HG02870 (cell line): Measurements from ENCODE around the gene PSMG4.

Experiments
- ATAC-seq: cut with Tn5 transposase; IDR thresholded peaks from one replicate; pipeline ENCODE4 v1.9.1; 2021; ENCODE audit warnings: mild to moderate bottlenecking, moderate library complexity; ENCODE audit not compliant: unreplicated experiment

PSMG4 gene

DNA sequence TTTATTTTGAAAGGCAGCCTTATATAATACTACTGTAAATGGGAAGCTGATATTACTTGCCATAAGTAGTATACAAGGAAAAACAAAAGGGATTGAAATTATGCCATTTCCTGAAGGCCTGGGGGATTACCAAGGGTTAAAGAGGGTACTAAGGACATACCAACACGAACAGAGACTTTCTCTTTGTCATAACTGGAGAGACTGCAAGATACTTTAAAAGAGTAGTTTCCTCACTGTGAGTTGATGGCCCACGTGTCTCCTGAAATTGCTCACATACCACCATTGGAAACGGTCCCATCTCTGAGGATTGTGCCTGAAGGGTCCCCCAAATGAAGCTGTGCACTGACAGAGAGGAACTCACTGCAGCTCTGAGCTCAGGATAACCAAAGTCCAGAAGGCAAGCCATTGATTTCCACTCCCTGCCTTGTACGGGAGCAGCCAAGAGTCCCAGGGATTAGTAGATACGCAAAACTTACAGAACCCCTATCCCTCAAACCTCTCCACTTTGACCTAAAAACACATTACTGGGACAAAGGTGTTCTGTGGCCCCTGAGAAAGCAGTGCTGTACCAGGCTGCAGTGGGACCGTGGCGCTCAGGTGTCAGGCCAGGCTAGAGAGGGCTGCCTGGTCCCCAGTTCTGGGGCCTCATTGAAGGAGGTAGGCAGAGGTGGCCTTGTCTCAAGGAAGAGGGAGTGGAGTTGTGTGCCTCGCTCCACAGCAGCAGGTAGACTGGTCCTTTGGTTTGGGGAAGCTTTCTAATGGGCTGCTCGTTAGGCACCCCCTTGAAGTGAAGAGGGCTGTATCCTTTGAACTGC, 15.2 kb downstream of the PSMG4 start:
- no peak for ATAC-seq

DNA sequence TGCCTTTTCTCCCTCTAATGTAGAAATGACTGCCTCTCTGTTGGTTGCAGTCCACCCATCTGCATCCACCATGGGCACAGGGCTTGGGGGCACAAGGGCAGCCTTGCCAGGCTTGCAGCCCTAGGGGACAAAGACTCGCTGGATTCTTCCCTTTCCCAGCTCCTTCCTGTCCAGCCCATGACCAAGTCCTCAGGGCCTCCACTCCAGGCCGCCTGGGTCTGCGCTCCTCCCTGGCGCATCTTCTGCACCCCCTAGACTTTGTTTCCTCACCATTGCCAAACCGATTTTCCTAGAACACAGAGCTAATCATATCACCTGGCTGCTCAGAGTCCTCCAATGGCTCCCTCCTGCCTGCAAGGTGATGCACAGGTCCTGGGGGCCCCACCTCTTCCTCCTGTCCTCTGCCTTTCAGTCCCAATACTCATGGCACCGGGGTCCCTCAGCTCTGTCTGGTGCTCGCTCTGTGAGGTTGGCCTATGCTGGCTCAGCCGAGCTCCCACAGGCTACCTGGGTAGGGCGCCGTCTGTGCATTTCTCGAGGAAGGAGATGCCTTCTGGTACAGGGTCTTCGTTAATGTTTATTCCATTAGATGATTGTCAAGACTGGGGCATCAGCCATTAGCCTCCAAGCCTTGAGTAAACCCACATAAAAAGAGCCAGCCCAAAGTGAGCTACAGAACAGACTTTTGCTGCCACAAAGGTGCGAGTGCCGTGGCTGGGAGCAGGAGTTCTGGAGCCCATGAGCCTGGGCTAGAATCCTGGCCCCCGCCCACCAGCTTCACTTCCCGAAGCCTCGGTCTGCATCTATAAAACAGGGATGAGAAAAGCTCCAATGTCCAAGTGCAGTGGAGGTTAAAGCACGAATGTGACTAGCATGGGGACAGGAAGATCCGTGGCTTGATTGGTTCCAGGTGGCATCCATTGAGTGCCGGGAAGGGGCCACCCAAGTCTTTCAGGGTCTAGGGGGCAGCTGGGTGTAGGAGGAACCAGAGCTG, 17.7 kb downstream of the PSMG4 start:
- no peak for ATAC-seq

GRCh38 chr6:3277251-3277650, 18.5 kb downstream of the PSMG4 start:
- no peak for ATAC-seq

DNA sequence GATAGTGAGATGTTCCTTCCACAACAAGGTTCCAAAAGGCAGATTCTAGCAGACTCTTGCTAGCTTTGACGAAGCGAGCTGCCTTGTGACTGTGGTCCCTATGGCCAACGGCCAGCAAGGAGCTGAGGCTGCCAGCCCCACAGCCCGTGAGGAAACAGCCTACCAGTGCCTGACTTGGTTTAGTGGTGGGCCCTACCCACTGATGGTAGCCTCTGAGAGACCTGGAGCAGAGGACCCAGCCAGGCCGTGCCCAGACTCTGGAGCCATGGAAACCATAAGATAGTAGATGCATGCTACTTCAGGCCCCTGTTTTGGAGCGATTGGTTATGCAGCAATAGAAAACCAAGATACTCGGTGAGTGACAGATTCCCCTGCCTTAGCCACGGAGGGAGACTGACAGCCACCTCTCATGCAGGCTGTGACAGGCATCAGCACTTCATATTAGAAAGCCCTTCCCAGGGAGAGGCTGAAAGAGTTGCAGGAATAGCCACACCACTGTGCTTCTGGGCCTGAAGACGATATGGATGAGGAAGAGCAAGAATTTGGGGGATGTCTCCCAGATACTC, 19.2 kb downstream of the PSMG4 start:
- ATAC-seq = no peak

GRCh38 chr6:3278691-3279090, 19.9 kb downstream of the PSMG4 start:
- ATAC-seq = no peak

DNA sequence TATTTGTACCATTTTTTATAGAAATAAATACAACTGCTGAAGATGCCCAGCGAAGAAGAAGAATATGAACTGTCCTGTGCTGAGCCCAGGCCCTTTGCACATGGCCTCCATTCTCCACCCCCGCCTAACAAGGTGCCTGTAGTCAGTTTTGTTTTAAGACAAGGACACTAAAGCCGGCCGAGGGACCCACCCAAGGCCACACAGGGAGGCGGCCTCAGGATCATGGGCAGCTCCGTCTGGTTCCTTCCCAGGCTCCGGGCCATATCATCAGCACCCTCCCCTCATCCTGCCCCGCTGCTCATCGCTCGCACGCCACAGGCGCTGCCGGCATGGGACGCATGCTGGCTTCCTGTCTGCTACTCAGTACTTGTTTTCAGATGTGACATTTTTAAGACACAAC, 21.3 kb downstream of the PSMG4 start:
- ATAC-seq = no peak

GRCh38 chr6:3280866-3281465, 22.2 kb downstream of the PSMG4 start:
- no peak for ATAC-seq

GRCh38 chr6:3281631-3282475, 23.1 kb downstream of the PSMG4 start:
- ATAC-seq = no peak

DNA sequence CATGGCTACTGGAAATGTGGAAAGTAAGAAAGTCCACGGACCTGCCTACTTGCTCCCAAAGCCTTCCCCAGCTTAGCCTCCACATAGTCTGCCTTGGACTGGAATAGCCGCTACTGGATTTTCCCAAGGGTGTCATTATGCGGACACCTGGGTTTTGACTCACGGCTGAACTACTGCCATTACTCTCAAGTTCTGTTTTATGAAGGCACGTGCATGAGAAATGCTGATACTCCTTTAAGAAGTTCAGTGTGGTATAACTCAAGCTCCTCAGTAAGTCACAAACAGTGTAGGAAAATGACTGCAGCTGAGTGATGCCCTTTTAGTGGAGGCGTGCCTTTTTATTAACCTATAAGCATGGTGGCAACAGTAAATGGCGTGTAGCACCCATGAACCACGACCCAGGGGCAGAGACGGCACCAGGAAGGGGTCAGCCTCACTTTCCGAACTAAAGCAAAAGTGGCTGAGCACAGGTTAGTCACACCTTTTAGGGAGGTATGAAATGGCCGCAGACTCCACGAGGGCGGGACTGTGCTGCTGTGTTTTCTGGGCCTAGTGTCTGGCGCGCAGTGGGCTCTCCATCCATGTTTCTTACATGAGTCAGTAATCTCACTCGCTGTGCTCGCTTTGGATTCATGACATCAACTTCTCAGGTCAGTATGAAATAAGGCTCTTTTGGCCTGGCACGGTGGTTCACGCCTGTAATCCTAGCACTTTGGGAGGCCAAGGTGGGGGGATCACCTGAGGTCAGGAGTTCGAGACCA, 23.9 kb downstream of the PSMG4 start:
- no peak for ATAC-seq

DNA sequence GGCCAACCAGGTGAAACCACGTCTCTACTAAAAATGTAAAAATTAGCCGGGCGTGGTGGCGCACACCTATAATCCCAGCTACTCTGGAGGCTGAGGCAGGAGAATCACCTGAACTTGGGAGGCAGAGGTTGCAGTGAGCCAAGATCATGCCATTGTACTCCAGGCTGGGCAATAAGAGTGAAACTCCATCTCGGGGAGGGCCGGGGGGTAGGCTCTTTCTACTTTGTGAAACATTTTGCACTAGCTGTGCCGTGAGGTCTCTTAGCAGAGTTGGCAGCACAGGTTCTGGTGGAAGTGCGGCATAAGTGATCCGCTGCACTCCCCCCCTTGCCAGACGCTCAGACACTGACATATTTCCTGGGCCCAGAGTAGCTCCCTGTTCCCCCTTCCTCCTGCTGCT, 24.5 kb downstream of the PSMG4 start:
- ATAC-seq = no peak

DNA sequence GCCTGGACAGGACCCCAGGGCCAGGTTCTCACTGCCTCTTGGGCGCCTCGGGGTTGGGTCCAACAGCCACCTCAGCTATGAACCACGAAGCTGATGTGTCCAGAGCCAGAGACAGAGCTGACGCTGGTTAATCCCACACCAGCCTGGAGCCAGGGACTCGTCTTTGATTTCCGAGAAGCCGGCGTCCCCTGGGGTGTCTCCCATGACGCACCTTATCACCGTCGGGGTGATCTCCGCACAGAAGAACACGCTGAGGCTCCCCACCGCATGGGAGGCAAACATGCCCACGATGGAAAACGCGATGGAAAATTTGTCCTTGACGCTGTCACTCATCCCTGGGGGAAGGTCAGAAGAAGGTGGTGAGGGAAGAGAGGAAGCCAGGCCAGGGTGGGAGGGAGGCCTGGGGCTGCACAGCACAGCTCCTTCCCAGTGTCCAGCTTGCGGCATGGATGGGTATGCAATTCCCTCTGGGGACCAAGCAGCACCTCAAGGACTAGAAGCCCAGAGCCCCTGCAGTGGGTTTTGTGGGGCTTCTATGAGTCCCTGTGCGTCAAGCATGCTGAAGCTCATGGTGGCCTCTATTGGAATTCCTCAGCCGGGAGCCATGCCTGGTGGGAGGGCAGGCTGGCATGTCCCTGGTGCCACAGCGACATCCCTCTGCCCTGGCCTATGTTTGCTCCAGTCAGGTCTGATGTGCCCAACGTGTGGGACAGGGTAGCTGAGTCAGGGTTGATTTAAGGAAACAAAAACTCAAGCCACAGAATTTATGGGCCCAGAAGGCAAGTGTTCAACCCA, 25.1 kb downstream of the PSMG4 start:
- ATAC-seq = no peak

DNA sequence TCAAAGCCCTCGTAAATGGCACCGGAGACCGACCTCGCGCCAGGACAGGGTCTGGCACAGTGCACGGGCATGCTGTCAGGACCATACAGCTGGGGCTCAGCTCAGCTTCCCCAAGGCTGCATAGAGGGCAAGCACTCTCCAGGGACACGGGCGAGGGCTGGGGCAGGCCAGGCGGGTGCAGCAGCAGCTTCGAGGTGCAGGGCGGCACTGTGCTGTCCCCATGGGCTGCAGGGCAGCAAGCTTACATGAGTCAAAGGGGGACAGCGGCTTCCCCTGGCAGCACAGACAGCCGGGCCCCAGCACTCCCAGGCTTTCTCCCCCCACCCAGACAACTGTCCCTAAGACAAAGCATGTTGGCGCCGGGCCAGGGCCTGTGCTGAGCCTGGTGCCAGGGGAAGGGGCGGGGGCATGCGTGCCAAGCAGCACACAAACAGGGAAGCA, 25.7 kb downstream of the PSMG4 start:
- ATAC-seq = no peak

DNA sequence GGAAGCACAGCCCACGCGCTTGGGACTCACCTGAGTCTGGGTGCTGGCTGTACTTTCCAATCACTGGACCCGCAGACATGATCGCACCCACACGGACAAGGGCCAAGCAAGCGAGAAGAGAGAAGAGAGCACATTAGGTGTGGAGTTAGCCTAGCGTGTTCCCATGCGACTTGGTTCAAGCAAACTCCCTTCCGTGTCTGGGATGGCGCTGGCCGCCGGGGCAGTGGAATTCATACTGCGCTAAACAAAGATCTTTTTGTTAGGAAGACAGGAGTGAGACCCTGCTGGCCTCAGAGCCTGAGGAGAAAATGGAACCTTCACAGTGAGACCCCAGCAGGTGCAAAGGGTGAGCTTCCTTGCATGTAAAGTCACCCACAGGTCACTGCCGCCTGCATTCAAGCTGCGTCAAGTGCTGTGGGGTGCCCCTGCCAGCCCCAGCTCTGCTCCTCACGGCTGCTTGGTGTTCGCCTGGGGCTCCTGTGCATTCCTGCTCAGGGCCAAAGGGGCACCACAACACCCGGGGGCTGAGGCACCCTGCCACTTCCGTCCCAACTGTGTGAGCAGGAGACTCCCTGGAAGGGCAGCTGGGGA, 26.4 kb downstream of the PSMG4 start:
- ATAC-seq = no peak

DNA sequence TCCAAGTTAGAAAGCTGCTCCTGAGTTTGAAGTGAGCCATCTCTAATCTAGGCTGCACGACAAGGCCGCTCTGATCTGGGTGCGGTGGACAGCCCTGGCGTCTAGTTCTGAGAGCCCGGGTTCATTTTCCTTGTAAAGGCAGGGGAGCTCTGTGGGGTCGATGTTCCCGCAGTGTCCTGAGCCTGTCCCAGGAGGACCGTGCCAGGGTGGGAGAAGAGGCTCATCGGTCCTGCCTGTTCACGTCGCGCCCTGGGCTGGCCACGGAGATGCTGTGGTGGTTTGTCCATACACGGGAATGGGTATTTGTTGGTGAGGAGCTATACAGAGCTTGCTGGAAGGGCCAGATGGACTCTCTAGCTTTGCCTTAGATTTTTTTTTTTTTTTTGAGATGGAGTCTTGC, 27.0 kb downstream of the PSMG4 start:
- no peak for ATAC-seq

GRCh38 chr6:3286641-3287171, 28.0 kb downstream of the PSMG4 start:
- no peak for ATAC-seq

DNA sequence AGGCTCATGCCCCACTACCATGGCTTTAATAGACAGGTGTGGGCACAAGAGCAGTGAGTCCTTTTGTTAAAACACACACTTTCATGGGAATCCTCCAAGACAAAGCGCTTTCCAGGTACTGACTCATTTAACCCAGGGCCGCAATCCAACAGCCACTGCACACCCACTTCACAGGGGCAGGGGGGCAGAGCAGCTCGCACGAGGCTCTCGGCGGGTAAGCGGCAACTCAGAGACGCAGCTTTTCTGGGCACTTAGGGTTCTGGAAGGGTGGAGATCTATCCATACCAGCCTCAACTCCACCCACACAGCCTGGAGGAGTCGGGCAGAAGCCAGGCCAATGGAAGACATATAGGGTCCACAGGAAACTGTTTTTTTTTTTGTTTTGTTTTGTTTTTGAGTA, 28.6 kb downstream of the PSMG4 start:
- ATAC-seq = no peak

- no peak for ATAC-seq
Measured at GRCh38 chr6:3287976-3288707, 29.4 kb downstream of the PSMG4 start.
